Activated T-cell treated with anti-CD3 and anti-CD28 coated beads, Interleukin-2, amount 50 U/mL, for 4 hours (primary cell): Measurements from ENCODE around the gene ARHGEF25. TPM values are rescaled to one million over a fixed set of nuclear protein-coding genes. Genes with fewer than 3 reads are reported as not detected.
A peak's percentile ranks its signal among the peaks of the same experiment; 100 is the strongest.

ENCODE experiments used
- ATAC-seq, 2 donors: fragments of 200-7000 bp; cut with Tn5 transposase; one replicate each; pipeline ENCODE4 v1.10.0; 2021
- DNase-seq: peaks from one replicate; pipeline ENCODE4 v3.0.0-alpha.2; 2020
- H3K27me3 Mint-ChIP-seq: one replicate; pipeline ENCODE4 v1.8.0; 2021; ENCODE audit warnings: low read depth, mixed read lengths
- H3K36me3 Mint-ChIP-seq: one replicate; pipeline ENCODE4 v1.8.0; 2022; ENCODE audit warnings: mixed read lengths; ENCODE audit not compliant: insufficient read depth
- H3K4me1 Mint-ChIP-seq: one replicate; pipeline ENCODE4 v1.8.0; 2021; ENCODE audit warnings: low read depth, mixed read lengths
- H3K4me3 Mint-ChIP-seq: one replicate; pipeline ENCODE4 v1.8.0; 2021; ENCODE audit warnings: mild to moderate bottlenecking, moderate library complexity, mixed read lengths
- H3K9me3 Mint-ChIP-seq: one replicate; pipeline ENCODE4 v1.8.0; 2021; ENCODE audit warnings: mixed read lengths
- total RNA-seq, 3 donors: library from RNA; stranded (reverse); gene quantifications; one replicate each; pipeline ENCODE4 v1.2.1, GENCODE V29; 2021

The ARHGEF25 gene
- total RNA-seq, 3 donors from 2014 or later, result 0.56 to 1.6 (median 0.65) TPM

GRCh38 chr12:57618966-57619433 is 7.8 kb downstream of the ARHGEF25 start:
- no peak for DNase-seq
- Mint-ChIP-seq H3K27me3 (peaks cover 77% of the 10 kb centered on the region), H3K9me3 (no peaks in the 10 kb centered on the region), H3K4me1 (peaks cover 28% of the 10 kb centered on the region), H3K4me3 (no peak overlapping the region), H3K36me3 (no peaks in the 10 kb centered on the region)
- no peak for ATAC-seq

- H3K27me3 Mint-ChIP-seq, result peaks cover 80% of the 10 kb centered on the region
- H3K9me3 Mint-ChIP-seq, result no peaks in the 10 kb centered on the region
- ATAC-seq (peak; percentile 34 to 60), DNase-seq (no peak)
- H3K4me1 Mint-ChIP-seq, result peaks cover 26% of the 10 kb centered on the region
- H3K4me3 Mint-ChIP-seq, result no peak overlapping the region
- H3K36me3 Mint-ChIP-seq, result no peaks in the 10 kb centered on the region
Observed at GRCh38 chr12:57619434-57620244, 8.4 kb downstream of the ARHGEF25 start.

GRCh38 chr12:57620245-57620935 is 9.2 kb downstream of the ARHGEF25 start:
- no peak for ATAC-seq
- peaks cover 26% of the 10 kb centered on the region for H3K4me1 Mint-ChIP-seq
- peaks cover 88% of the 10 kb centered on the region for H3K27me3 Mint-ChIP-seq
- no peaks in the 10 kb centered on the region for H3K36me3 Mint-ChIP-seq
- no peaks in the 10 kb centered on the region for H3K9me3 Mint-ChIP-seq
- no peak for DNase-seq
- peak overlapping the region; percentile 65 for H3K4me3 Mint-ChIP-seq

- H3K9me3 Mint-ChIP-seq, result no peaks in the 10 kb centered on the region
- DNase-seq, result no peak
- H3K36me3 Mint-ChIP-seq, result no peaks in the 10 kb centered on the region
- peaks cover 90% of the 10 kb centered on the region for H3K27me3 Mint-ChIP-seq
- ATAC-seq, result peak; percentile 47 to 48
- H3K4me3 Mint-ChIP-seq, result peak overlapping the region; percentile 65
- H3K4me1 Mint-ChIP-seq, result peaks cover 26% of the 10 kb centered on the region
Observed at GRCh38 chr12:57620936-57621496, 9.8 kb downstream of the ARHGEF25 start.

- Mint-ChIP-seq H3K4me3 (peak overlapping the region; percentile 65), H3K36me3 (no peaks in the 10 kb centered on the region), H3K27me3 (peaks cover 95% of the 10 kb centered on the region), H3K4me1 (peaks cover 26% of the 10 kb centered on the region), H3K9me3 (no peaks in the 10 kb centered on the region)
- DNase-seq (peak; percentile 56), ATAC-seq (peak; percentile 78)
Observed at GRCh38 chr12:57621497-57622292, 10.5 kb downstream of the ARHGEF25 start.

- no peaks in the 10 kb centered on the region for H3K36me3 Mint-ChIP-seq
- no peak for DNase-seq
- peaks cover 28% of the 10 kb centered on the region for H3K4me1 Mint-ChIP-seq
- H3K9me3 Mint-ChIP-seq, result no peaks in the 10 kb centered on the region
- peak overlapping the region; percentile 65 for H3K4me3 Mint-ChIP-seq
- peaks cover 97% of the 10 kb centered on the region for H3K27me3 Mint-ChIP-seq
- no peak for ATAC-seq
Observed at GRCh38 chr12:57622293-57623245, 11.3 kb downstream of the ARHGEF25 start.

GRCh38 chr12:57623385-57623784 is 12.2 kb downstream of the ARHGEF25 start:
- no peaks in the 10 kb centered on the region for H3K36me3 Mint-ChIP-seq
- H3K27me3 Mint-ChIP-seq, result peaks cover 97% of the 10 kb centered on the region
- DNase-seq, result no peak
- ATAC-seq, result no peak
- no peaks in the 10 kb centered on the region for H3K9me3 Mint-ChIP-seq
- H3K4me3 Mint-ChIP-seq, result no peak overlapping the region
- H3K4me1 Mint-ChIP-seq, result peaks cover 29% of the 10 kb centered on the region

- H3K27me3 Mint-ChIP-seq, result peaks cover 98% of the 10 kb centered on the region
- H3K36me3 Mint-ChIP-seq, result no peaks in the 10 kb centered on the region
- no peak for DNase-seq
- H3K9me3 Mint-ChIP-seq, result no peaks in the 10 kb centered on the region
- peaks cover 28% of the 10 kb centered on the region for H3K4me1 Mint-ChIP-seq
- no peak for ATAC-seq
- no peak overlapping the region for H3K4me3 Mint-ChIP-seq
Observed at GRCh38 chr12:57623811-57624390, 12.7 kb downstream of the ARHGEF25 start.

GRCh38 chr12:57624441-57625220 is 13.4 kb downstream of the ARHGEF25 start:
- Mint-ChIP-seq H3K4me3 (no peak overlapping the region), H3K36me3 (no peaks in the 10 kb centered on the region), H3K4me1 (peaks cover 25% of the 10 kb centered on the region), H3K27me3 (peaks cover 98% of the 10 kb centered on the region), H3K9me3 (no peaks in the 10 kb centered on the region)
- no peak for DNase-seq
- ATAC-seq, result no peak

GRCh38 chr12:57625261-57626032 is 14.2 kb downstream of the ARHGEF25 start:
- no peaks in the 10 kb centered on the region for H3K9me3 Mint-ChIP-seq
- H3K27me3 Mint-ChIP-seq, result peaks cover 95% of the 10 kb centered on the region
- ATAC-seq, result no peak
- peaks cover 20% of the 10 kb centered on the region for H3K4me1 Mint-ChIP-seq
- no peak for DNase-seq
- H3K36me3 Mint-ChIP-seq, result no peaks in the 10 kb centered on the region
- H3K4me3 Mint-ChIP-seq, result no peak overlapping the region

- Mint-ChIP-seq H3K36me3 (no peaks in the 10 kb centered on the region), H3K27me3 (peaks cover 95% of the 10 kb centered on the region), H3K4me1 (peaks cover 11% of the 10 kb centered on the region), H3K4me3 (no peak overlapping the region), H3K9me3 (no peaks in the 10 kb centered on the region)
- no peak for ATAC-seq
- DNase-seq, result no peak
Observed at GRCh38 chr12:57626111-57626920, 15.1 kb downstream of the ARHGEF25 start.
